Non-pigmented ciliary epithelial cell (primary cell): ENCODE data around the gene CHN1.

Experiments used
- DNase-seq: peaks from one replicate; pipeline ENCODE4 v3.0.0-alpha.2; 2010; ENCODE audit warnings: low read depth

Gene CHN1

GRCh38 chr2:174971868-174972781 lies 33.1 kb downstream of the CHN1 start:
- peak; percentile 63 for DNase-seq

DNA sequence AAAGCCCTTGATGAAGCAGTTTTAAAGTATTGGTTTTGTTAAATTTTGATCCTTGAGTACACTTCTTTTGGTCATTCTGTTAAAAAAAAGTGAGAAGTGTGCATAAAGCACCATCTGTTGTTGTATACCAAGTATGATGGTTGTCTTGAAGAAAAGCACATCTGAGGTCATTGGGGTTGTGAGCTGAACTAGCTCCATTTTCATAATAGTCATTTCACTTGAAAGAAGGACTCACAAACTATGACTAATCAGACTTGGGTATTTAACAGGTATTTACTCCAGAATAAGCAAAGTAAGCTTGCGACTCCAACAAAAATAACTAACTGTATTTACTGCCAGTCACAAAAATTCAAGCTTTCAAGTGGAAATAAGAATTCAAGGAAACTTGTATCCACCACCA lies 35.1 kb downstream of the CHN1 start:
- no peak for DNase-seq

- DNase-seq, result no peak
Observed at GRCh38 chr2:174969091-174969734, 36.0 kb downstream of the CHN1 start.

DNA sequence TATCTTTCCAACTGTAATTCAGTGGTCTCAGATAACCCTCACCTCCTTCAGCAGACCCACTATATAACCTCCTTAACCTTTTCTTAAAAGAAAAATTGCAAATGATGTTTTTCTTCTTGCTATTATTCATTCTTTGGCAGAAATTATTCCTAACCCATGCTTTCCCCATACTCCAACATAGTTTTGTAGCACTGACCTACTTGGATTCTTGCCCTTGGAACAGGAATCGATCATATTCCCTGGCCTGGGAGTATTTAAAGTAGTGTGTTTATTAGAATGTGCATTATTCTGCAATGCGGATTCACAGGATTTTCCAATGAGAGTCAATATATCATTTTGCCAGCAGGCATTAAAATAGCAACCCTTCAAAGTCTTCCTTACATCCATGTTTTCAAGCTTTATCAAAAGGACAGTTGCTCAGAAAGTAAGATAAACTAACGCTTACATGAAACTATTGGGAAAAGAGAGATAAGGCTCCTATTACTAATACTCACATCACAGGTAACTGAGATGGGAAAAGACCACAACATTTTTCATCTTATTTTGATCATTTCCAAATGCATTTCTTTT lies 37.4 kb downstream of the CHN1 start:
- DNase-seq, result no peak

DNA sequence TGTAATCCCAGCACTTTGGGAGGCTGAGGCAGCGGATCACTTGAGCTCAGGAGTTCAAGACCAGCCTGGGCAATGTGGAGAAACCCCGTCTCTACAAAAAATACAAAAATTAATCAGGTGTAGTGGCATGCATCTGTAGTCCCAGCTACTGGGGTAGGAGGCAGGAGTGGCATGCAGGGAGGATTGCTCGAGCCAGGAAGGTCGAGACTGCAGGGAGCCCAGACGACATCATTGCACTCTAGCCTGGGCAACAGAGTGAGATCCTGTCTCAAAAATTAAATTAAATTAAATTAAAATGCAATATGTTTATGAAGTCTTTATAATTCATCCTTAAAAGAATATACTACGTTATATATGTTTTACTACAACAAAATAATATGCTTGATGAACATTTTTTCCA lies 38.1 kb downstream of the CHN1 start:
- DNase-seq, result no peak

- no peak for DNase-seq
Observed at GRCh38 chr2:174965992-174966744, 39.0 kb downstream of the CHN1 start.

DNA sequence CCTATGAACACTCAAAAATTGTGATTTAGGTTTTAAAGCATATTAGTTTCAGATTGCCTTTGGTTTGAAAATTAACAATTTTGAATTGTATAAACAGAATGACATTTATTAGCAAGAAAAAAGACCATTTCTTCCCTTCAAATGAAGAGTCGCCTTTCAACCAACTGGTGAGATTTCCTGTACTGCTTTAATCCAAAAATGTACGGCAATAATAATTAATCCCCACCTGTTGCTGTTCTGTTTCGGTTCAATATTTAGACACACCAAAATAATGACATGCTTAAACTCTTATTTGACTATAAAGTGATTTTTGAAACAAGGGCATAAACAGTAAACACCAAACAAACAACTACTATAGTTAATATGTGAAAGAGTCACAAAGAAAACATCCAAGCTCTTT lies 39.6 kb downstream of the CHN1 start:
- DNase-seq, result no peak

GRCh38 chr2:174964404-174964803 lies 40.8 kb downstream of the CHN1 start:
- no peak for DNase-seq

DNA sequence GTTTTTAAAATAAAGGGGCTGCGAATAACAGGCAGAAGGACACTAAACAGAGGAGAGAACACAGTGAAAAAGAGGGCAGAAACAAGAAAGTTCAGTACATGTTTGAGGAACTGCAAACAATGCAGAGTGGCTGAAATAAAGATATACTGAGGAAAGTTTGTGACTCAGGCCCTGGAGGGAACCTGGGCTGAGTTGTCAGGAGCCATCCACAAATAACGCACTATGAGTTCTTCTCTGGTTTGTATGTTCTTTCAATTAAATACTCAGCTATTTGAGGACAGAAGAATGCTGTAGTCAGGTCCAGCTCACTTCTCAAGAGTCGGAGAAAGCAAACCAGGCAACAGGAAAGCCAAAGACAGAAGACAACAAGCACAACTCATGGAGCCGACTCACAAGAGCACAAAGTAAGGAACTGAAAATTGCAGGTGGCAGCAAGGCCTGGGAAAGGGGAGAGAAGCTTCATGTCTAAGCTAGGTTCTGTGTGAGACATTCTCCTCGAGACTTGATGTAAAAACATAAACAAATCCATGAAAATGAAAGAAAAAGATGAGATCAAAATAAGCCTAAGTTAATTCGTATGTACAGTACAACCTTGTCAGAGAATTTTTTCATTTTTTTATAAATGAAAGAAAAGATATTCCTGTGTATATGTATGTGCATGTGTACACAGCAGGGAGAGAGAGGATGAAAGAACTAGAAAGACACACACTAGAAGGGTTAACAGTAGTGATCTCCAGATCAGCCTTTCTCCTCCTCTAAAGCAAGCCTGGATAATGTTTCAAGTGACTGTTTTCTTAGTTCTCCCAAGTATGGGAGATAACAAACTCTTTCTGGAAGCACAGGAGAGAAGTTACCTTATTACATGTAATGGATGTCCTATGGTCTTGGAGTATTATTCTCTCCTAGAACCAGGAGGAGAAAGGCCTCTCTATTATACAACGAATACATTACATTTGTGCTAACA lies 41.5 kb downstream of the CHN1 start:
- no peak for DNase-seq

GRCh38 chr2:174959787-174960186 lies 45.4 kb downstream of the CHN1 start:
- DNase-seq, result no peak

GRCh38 chr2:174957050-174957449 lies 48.1 kb downstream of the CHN1 start:
- no peak for DNase-seq

GRCh38 chr2:174952607-174953006 lies 52.6 kb downstream of the CHN1 start:
- DNase-seq, result no peak

DNA sequence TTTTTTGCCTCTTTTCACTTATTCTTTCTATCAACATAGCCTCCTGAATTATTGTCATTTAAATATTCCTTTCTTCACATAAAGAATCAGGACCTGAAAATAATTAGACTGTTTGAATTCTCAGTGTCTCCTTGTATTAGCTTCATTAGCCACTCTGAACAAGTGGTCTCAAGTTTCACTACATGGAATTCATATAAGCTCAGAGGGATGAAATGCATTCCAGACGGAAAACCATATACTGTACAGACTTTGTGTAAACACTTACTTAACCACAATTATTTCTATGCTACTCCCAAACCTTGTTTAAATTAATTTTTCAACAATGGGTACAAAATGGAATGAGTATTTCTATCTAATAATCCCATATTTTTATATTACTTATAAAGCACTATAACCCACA lies 53.4 kb downstream of the CHN1 start:
- DNase-seq, result peak; percentile 82

DNA sequence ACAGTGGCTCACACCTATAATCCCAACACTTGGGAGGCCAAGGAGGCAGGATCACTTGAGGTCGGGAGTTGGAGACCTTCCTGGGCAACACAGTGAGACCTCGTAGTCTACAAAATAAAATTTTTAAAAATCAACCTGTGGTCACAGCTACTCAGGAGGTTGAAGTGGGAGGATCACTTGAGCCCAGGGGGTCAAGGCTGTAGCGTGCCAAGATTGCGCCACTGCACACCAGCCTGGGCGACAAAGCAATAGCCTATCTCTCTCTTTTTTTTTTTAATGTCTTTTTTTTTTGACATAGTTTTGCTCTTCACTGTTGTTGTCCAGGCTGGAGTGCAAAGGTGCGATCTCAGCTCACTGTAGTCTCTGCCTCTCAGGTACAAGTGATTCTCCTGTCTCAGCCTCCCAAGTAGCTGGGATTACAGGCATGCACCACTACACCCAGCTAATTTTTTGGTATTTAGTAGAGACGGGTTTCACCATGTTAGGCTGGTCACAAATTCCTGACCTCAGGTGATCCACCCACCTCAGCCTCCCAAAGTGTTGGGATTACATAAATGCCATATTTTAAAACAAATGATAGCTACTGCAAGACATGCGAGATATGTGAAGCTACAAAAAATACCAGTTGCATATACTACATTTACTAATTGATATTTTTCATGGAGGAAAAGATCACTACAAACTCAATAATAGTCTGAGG lies 55.0 kb downstream of the CHN1 start:
- DNase-seq, result no peak

- no peak for DNase-seq
Observed at GRCh38 chr2:174945601-174946260, 59.5 kb downstream of the CHN1 start.

GRCh38 chr2:174939046-174939445 lies 66.1 kb downstream of the CHN1 start:
- no peak for DNase-seq

- DNase-seq, result peak; percentile 75
Observed at GRCh38 chr2:174931724-174932123, 73.5 kb downstream of the CHN1 start.

- no peak for DNase-seq
Observed at GRCh38 chr2:174929786-174930185, 75.4 kb downstream of the CHN1 start.

GRCh38 chr2:174925046-174925784 lies 80.0 kb downstream of the CHN1 start:
- DNase-seq, result no peak
